GM12878 (cell line): Measurements from ENCODE around the gene ATF6. TPM values are rescaled to one million over a fixed set of nuclear protein-coding genes. Genes with fewer than 3 reads are reported as not detected.
A peak's percentile ranks its signal among the peaks of the same experiment; 100 is the strongest.
"Not testable (repeated sequence)": the region's sequence is repeated elsewhere in the genome, so short reads cannot be mapped to it uniquely, and the experiment has no call there.

Experiments used
- ATAC-seq: fragments of 200-7000 bp; cut with Tn5 transposase; 3 replicates; pipeline ENCODE4 v1.9.1; 2020; ENCODE audit warnings: mild to moderate bottlenecking, moderate library complexity
- BruUV-seq: library from RNA; stranded (reverse); fragments of 400-500 nt; replicated peaks from 2 replicates; lab custom pipeline; 2021; lab: Mats Ljungman, UMichigan
- CTCF ChIA-PET: fragments of 300-600 bp; sonication (Branson Sonifier 250); formaldehyde crosslinking; extraction: SDS; loops from one replicate; lab custom pipeline; 2021; ENCODE audit warnings: inconsistent platforms; lab: Yijun Ruan, JAX
- POLR2A ChIA-PET: fragments of 350-600 bp; formaldehyde crosslinking; extraction: SDS; loops from one replicate; lab custom pipeline; 2021; ENCODE audit warnings: inconsistent platforms; lab: Charles Lee
- RAD21 ChIA-PET: fragments of 300-600 bp; sonication (Branson Sonifier 250); formaldehyde crosslinking; loops from one replicate; lab custom pipeline; 2023; ENCODE audit warnings: antibody characterized with exemption; ENCODE audit not compliant: unreplicated experiment; lab: Charles Lee
- SMC1A ChIA-PET: fragments of 300-600 bp; sonication (Branson Sonifier 250); formaldehyde crosslinking; loops from one replicate; lab custom pipeline; 2023; ENCODE audit not compliant: unreplicated experiment, uncharacterized antibody; lab: Charles Lee
- DNase-seq: peaks from one replicate; pipeline ENCODE4 v3.0.0-alpha.2; 2011; ENCODE audit warnings: low read depth, low spot score
- FAIRE-seq: peaks from 3 replicates; lab custom pipeline; 2011; peaks lifted over from hg19 to GRCh38; lab: Jason Lieb, UNC
- H2AFZ ChIP-seq: 2 replicates; pipeline ENCODE4 v1.6.0; 2011; ENCODE audit warnings: low read depth, low read length, control low read depth; ENCODE audit not compliant: control insufficient read depth
- H3K27ac ChIP-seq: 2 replicates; pipeline ENCODE4 v1.5.1; 2011; ENCODE audit warnings: control low read depth; ENCODE audit not compliant: control insufficient read depth, insufficient read depth
- H3K27me3 ChIP-seq, 2 experiments: replicated peaks in 1 of 2; 2 replicates each; pipeline versions ENCODE4 v1.6.0 to v1.6.1; 2011; ENCODE audit warnings: low read length in 1 of 2; ENCODE audit not compliant: control insufficient read depth in 2 of 2, insufficient read depth in 2 of 2
- H3K36me3 ChIP-seq, 2 experiments: 2 replicates each; pipeline ENCODE4 v1.5.1; 2011; ENCODE audit warnings: low read length in 1 of 2; ENCODE audit not compliant: control insufficient read depth in 2 of 2, insufficient read depth in 2 of 2
- H3K4me1 ChIP-seq: 2 replicates; pipeline ENCODE4 v1.6.1; 2011; ENCODE audit warnings: mild to moderate bottlenecking, low read length, moderate library complexity, mixed read lengths; ENCODE audit not compliant: control insufficient read depth, insufficient read depth
- H3K4me2 ChIP-seq: 2 replicates; pipeline ENCODE4 v1.6.0; 2011; ENCODE audit warnings: control low read depth; ENCODE audit not compliant: control insufficient read depth, insufficient read depth
- H3K4me3 ChIP-seq: fragments of 200-600 bp; sonication (generic); 2 replicates; pipeline ENCODE4 v1.5.1; 2016
- H3K79me2 ChIP-seq: 2 replicates; pipeline ENCODE4 v1.6.0; 2011; ENCODE audit warnings: low read length; ENCODE audit not compliant: control insufficient read depth, insufficient read depth
- H3K9ac ChIP-seq: 2 replicates; pipeline ENCODE4 v1.8.0; 2011; ENCODE audit warnings: low read length, control low read depth, mixed read lengths; ENCODE audit not compliant: control insufficient read depth, insufficient read depth
- H3K9me3 ChIP-seq: replicated peaks from 3 replicates; pipeline ENCODE4 v1.5.1; 2011; ENCODE audit warnings: mild to moderate bottlenecking, low read length; ENCODE audit not compliant: control insufficient read depth, insufficient read depth
- H4K20me1 ChIP-seq: 2 replicates; pipeline ENCODE4 v1.6.0; 2011; ENCODE audit not compliant: control insufficient read depth, insufficient read depth
- BACH1 ChIP-seq: fragments of 450-650 bp; IDR thresholded peaks from 2 replicates; pipeline ENCODE4 v1.6.1; 2017; ENCODE audit warnings: mild to moderate bottlenecking, borderline replicate concordance
- FOXM1 ChIP-seq: IDR thresholded peaks from 2 replicates; pipeline ENCODE4 v1.6.1; 2012; ENCODE audit warnings: low read depth, mild to moderate bottlenecking, inconsistent platforms, low read length, moderate library complexity
- IRF4 ChIP-seq: IDR thresholded peaks from 2 replicates; pipeline ENCODE4 v1.6.1; 2011; ENCODE audit warnings: low read depth, low read length
- MAX ChIP-seq: IDR thresholded peaks from 2 replicates; pipeline ENCODE4 v1.6.1; 2012; ENCODE audit warnings: low read depth, low read length, improper control_type of control experiment
- RBBP5 ChIP-seq: fragments of 200-600 bp; sonication (generic); conservative IDR thresholded peaks from 2 replicates; pipeline ENCODE4 v1.6.1; 2016
- RFX5 ChIP-seq: IDR thresholded peaks from 2 replicates; pipeline ENCODE4 v1.6.1; 2011; ENCODE audit warnings: low read depth, low read length, improper control_type of control experiment
- SMARCA5 ChIP-seq: fragments of 450-650 bp; IDR thresholded peaks from 2 replicates; pipeline ENCODE4 v1.6.1; 2017; ENCODE audit warnings: mild to moderate bottlenecking
- TCF7 ChIP-seq: IDR thresholded peaks from 2 replicates; pipeline ENCODE4 v1.6.1; 2014; ENCODE audit warnings: antibody characterized with exemption, borderline replicate concordance
- ZBTB40 ChIP-seq: fragments of 450-650 bp; IDR thresholded peaks from 2 replicates; pipeline ENCODE4 v1.6.1; 2016; ENCODE audit warnings: mild to moderate bottlenecking, moderate library complexity, borderline replicate concordance
- WGBS: methylation state at CpG from one replicate; pipeline ENCODE4 v1.1.6; 2016; ENCODE audit warnings: low lambda C conversion rate; ENCODE audit not compliant: insufficient replicate concordance, insufficient coverage; ENCODE audit errors: missing lambda C conversion rate; 5-methylcytosine and 5-hydroxymethylcytosine counted together
- in situ Hi-C: fragments of 300-500 bp; cut with MboI; formaldehyde crosslinking; loops from 9 replicates; pipeline ENCODE4 v1.14.3; 2018; ENCODE audit warnings: mixed read lengths
- intact Hi-C: fragments of 100-400 bp; cut with micrococcal nuclease; formaldehyde crosslinking; loops from one replicate; pipeline ENCODE4 v1.14.2; 2022; ENCODE audit not compliant: unreplicated experiment
- polyA plus RNA-seq, 11 experiments: library from polyadenylated mRNA; depleted of rRNA in 4 of 11; unstranded in 6 of 11; stranded (reverse) in 5 of 11; fragments of >200 nt; fragmentation: Nextera tagmentation in 4 of 11; fragmentation: Illumina TruSeq in 1 of 11; extraction: Ambion mirVana in 4 of 11; extraction: Trizol in 1 of 11; gene quantifications; 1 replicate in 1 of 11; 2 replicates in 10 of 11; pipeline versions ENCODE4 v1.2.1 to v1.2.3, GENCODE V29; 2011 to 2016; ENCODE audit warnings: inconsistent platforms in 2 of 11, missing spikeins in 2 of 11, low read depth in 1 of 11
- total RNA-seq, 4 experiments: library from RNA; depleted of rRNA in 3 of 4; stranded (reverse); fragments of >200 nt in 3 of 4; fragmentation: Illumina TruSeq in 1 of 4; extraction: Trizol in 1 of 4; gene quantifications; 2 replicates each; pipeline versions ENCODE4 v1.2.1 to v1.2.3, GENCODE V29; 2013 to 2021

Gene ATF6
- total and polyA plus RNA-seq, 10 of the 15 experiments (the other 5 are each of a cell fraction or from before 2014, with no cell fraction given): 7.8 to 24.3 (median 14.7) TPM

- DNase-seq (no peak), FAIRE-seq (no peak)
- H3K9ac ChIP-seq: no peak overlapping the region
- RAD21 ChIA-PET: no interaction called here
- H3K4me3 ChIP-seq: no peak overlapping the region
- no peaks in the 10 kb centered on the region for H4K20me1 ChIP-seq
- SMC1A ChIA-PET: interaction anchor here (0.5 to 1.2 kb wide), 4 partner anchors 16 to 274 kb away, joined by 3 to 5 read pairs (median 4); partner anchors contain the start of gene DUSP12
- peaks cover 17% of the 10 kb centered on the region for H3K4me1 ChIP-seq
- H3K9me3 ChIP-seq: no peaks in the 10 kb centered on the region
- no peak overlapping the region for H2AFZ ChIP-seq
- CTCF ChIA-PET: interaction anchor here (1.1 to 1.3 kb wide), 2 partner anchors 13 to 23 kb away, joined by 3 to 6 read pairs; no protein-coding TSS in a partner anchor
- no peak overlapping the region for H3K27ac ChIP-seq
- POLR2A ChIA-PET: no interaction called here
- no peaks in the 10 kb centered on the region for H3K27me3 ChIP-seq
- in situ Hi-C loops: no loop called here
- H3K36me3 ChIP-seq: no peaks in the 10 kb centered on the region
- TF ChIP-seq RFX5: no peak
- TF ChIP-seq SMARCA5: no peak
- no peak for TF ChIP-seq TCF7
- TF ChIP-seq FOXM1: no peak
- no peak for TF ChIP-seq MAX
- TF ChIP-seq IRF4: no peak
- TF ChIP-seq RBBP5: no peak
- peak; percentile 59 for TF ChIP-seq ZBTB40
- no peak for TF ChIP-seq BACH1
- TF ChIP-seq, all 136 proteins: peak for 1
- intact Hi-C loops: no loop called here
- H3K4me2 ChIP-seq: peak overlapping the region; percentile 83
- BruUV-seq: no TSS peak
- H3K79me2 ChIP-seq: peaks cover 86% of the 10 kb centered on the region
- ATAC-seq: no peak
Measured at GRCh38 chr1:161768986-161769672, 3.0 kb downstream of the ATF6 start.

- FAIRE-seq, POLR2A ChIA-PET, H4K20me1 ChIP-seq, H2AFZ ChIP-seq, RAD21 ChIA-PET, in situ Hi-C loops, intact Hi-C loops, BruUV-seq, H3K9ac ChIP-seq, DNase-seq, H3K4me3 ChIP-seq, H3K9me3 ChIP-seq, H3K27me3 ChIP-seq, ATAC-seq, H3K27ac ChIP-seq, H3K36me3 ChIP-seq: not testable (repeated sequence)
- Histone ChIP-seq H3K4me2 (peak overlapping the region; percentile 83; the same call in 1 of the 2 replicates), H3K4me1 (peaks cover 17% of the 10 kb centered on the region), H3K79me2 (peaks cover 91% of the 10 kb centered on the region)
- WGBS: 97% methylated on average over 5 of the region's 5 CpGs
- ChIA-PET CTCF (interaction anchor here (1.1 to 1.3 kb wide), 2 partner anchors 13 to 23 kb away, joined by 3 to 6 read pairs; no protein-coding TSS in a partner anchor), SMC1A (interaction anchor here (0.6 to 1.2 kb wide), 3 partner anchors 16 to 693 kb away, joined by 3 to 5 read pairs (median 4); partner anchors contain the start of gene DUSP12)
Measured at GRCh38 chr1:161769673-161770045, 3.5 kb downstream of the ATF6 start.
